HCEC 1CT (cell line): Measurements from ENCODE around the gene COPS2.

Experiments used
- DNase-seq: peaks from one replicate; pipeline ENCODE4 v3.0.0-alpha.2; 2017

The COPS2 gene

DNA sequence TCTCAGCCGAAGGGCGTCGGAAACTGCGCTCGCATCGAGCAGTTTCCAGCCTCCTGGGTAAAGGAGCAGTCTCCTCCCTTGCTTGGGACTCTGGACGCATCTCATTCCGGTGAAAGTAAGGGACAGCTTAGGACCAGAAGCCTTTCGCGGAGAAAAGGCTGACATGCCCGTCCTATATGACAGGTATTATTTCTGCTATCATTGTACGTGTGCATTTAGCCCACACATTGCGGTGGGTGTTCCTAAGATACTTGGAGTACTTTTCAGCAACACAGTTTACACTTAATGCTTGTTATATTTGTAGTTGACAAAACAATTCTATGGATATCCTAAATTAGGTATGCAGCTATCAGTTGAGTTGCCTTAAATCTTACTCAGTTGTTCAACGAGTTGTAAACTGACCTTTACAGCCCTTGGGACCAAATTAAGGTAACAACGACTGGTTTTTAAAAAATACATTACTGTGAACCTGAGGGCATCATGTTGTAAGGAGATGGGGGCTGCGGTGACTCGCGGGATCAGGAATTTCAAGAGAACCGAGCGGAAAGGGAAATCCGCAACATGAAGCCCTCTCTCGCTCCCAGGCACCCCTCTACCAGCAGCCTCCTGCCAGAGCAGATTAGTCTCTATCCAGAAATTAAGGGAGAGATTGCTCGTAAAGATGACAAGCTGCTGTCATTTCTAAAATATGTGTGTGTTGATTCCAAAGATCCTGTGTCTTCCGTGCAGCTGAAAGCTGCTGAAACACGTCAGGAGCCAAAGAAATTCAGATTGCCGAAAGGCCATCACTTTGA lies 632 bp upstream of the COPS2 start:
- DNase-seq: no peak

DNA sequence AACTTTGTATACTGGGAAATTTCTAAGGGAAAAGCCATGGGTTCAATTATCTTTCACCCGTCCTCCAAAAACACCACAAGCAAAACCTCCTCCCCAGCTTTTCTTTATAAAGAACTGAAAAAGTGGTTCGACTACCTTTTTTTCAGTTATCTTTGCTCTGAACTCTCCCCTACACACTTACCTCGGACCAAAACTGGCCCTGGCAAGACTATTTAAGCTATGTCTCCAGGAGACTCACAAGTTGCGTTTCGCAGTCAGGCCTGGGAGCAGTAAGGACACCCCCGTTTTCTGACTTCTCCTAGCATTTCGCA lies 645 bp downstream of the COPS2 start:
- DNase-seq: no peak

DNA sequence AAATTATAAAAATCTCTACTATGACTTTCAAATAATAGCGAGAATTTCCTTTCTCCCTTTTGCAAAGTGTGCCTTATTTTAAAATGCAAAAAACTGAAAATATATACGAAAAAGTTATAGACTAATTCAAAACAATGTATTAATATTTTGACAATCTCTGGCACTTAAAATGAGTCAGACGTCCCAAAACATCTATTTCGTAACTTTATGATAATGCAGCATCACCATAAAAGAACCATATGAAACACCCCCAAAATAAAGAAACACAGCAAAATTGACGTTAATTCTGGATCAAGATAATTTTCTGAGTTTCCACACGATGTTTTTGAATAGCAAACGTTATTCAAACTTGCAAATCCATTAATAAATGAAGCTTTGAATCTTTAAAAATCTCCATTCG lies 1.0 kb downstream of the COPS2 start:
- no peak for DNase-seq

DNA sequence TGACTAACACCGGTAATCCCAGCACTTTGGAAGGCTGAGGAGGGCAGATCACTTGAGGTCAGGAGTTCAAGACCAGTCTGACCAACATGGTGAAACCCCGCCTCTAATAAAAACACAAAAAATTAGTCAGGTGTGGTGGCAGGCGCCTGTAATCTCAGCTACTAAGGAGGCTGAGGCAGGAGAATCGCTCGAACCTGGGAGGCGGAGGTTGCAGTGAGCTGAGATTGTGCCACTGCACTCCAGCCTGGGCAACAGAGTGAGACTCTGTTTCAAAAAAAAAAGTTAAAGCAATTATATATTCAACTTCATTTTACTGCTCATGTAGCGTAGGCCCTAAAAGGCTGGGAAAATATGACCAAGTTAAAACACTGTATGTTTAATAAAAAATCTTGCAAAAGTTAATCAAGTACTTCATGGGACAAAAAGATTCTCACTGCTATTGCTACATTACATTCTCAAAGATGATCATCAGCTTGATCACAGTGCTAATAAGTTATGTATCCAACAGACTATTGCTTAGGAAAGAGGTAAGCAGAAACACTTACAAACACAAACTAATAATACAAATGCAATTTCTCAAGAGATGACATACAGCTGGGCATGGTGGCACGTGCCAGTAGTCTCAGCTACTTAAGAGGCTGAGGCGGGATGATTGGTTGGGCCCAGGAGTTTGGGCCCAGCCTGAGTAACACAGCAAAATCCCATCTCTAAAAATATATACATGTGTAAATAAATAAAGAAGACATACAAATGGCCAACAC lies 2.7 kb downstream of the COPS2 start:
- no peak for DNase-seq

DNA sequence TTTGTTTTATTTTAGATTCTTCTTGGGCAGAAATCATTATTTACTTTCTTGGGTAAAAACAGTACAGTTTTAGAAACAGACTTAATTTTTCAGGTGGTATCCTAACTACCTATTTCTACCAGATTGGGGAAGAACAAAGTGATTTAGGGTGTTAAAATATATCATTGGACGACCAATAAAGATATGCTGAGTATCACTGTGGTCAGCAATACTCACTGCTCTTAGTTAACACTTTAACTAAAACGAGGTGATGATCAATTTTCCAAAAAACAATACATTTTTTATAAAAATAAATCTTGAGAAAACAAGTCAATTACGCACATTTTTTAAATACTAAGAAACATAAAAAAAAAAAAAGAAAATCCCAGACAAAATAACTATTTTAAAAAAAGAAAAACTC lies 3.6 kb downstream of the COPS2 start:
- DNase-seq: no peak

DNA sequence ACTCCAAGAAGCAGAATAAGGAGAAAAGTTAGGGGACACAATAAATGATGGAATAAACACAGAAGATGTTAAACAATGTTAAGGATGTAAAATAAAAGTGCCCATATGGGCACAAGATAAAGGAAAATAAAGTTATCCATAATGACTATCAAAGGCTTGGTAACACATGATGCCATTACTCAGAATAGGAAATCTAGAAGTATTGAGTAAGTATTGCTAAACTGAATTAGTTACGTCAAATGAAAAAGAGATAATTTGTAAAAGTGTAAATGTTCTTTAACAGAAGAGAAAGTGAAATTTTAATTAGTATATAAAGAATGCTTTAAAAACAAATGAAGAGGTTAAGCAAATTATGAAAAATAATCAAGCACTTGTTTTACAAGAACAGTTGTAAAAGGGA lies 6.7 kb downstream of the COPS2 start:
- no peak for DNase-seq

DNA sequence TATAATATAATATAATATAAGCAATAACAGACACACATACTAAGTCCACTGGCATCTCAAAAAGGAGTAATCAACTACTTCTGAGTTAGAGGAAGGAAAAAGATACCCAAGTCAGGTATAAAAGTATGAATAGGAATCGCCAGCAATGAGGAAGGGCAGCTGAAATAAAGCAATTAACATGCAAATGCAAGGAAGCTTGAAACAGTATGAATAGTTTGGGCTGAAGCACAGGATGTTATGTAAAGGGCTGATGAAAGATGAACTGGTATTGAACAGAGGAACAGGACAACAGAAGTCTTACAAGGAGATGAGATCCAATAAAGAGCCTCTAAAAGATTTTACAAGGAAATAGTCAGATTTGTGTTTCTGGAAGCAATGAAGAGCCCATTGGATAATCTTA lies 7.1 kb downstream of the COPS2 start:
- no peak for DNase-seq

DNA sequence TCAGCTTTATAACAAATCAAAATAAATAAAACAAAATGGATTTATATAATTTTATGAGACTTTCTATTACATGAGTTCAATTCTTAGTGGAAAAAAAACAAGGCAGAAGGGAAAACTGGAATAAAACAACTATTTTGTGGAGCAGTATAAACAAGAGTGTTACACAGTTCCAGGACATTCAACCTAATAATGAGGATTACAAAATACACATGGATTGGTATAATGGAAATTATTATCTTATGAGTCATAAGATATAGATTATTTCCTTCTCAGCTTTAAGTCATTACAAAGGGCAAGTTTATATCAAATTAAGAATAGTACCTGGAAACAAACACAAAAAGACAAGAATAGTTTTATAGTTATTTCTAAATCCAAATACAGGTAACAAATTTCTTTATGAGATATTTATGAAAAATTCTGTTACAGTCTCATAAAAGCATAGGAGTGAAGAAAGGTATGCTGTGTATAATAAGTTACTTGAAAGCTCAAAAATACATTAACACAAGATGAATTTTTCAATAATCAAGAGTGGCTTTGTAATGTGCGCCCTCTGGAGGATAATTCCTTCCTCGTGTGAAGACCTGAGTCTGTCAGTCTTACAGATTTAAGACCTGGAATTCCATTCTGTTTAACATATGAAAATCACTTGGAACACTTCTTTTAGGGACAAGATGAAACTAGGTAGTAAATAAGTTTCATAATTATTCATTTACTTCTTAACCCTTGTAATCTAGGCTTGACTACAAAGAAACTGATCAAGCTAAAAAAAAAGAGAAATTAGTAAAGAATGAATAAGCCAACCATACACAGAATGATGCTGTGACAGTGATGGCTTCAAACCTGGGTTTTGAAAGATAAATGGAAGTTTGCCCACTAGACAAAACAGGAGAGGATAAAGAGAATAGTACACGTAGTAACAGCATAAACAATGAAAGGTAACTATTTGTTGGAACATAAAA lies 9.5 kb downstream of the COPS2 start:
- peak; percentile 60 for DNase-seq

DNA sequence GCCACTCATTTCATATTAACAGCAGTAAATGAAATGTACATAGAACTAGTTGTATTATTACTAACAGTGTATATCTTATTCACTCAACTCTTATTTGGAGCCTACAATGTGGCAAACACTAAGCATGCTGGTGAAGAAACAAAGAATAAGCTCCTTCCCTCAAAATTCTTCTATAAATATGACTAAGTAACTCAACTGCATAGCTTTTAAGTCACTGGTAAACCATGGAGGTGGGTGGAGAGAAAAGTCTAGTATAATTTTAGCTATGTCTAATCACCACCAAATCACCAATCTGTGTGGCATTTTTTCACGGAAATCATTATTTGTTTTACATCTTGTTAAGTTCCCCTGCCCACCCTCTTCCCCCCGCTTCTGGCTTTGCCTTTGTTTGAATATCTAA lies 17.5 kb downstream of the COPS2 start:
- DNase-seq: peak; percentile 69

DNA sequence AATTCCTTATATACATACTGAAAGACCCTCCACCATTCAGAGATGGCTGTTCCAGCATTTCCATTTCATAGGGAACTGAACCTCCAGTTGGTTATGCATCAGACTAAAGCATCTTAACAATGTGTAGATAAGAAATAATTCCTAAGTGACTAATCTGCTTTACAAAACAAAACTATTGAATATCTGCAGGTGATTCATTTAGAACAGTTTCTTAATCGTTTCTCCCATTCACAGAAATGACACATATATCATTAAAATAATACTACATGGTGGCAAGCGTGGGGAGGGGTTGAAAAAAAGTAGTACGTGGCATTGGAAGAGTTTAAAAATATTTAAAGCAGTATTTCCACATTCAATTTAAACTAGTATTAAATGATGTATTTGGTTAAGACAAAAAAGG lies 19.5 kb downstream of the COPS2 start:
- peak; percentile 94 for DNase-seq

DNA sequence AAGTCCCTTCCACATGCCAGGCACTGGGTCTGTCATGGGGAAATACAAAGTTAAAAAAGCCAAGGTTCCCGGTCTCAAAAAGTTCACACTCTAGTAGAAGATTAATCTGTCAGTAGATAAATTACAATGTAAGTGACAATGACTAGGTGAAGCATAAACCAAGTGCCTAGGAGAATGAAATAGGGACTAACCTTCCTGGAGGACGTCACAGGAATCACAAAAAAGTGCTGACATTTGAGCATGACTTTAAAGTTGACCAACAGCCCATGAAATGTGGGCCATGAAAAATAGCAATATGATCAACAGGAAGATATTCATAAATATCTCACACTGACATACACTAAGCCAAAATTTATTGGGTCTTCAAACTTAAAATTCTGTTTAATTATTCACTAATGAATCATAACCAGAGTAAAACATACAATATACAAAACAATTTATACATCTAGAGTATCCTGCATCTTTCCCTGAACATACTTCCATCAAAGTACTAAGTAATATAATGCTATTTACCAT lies 20.0 kb downstream of the COPS2 start:
- peak; percentile 57 for DNase-seq

DNA sequence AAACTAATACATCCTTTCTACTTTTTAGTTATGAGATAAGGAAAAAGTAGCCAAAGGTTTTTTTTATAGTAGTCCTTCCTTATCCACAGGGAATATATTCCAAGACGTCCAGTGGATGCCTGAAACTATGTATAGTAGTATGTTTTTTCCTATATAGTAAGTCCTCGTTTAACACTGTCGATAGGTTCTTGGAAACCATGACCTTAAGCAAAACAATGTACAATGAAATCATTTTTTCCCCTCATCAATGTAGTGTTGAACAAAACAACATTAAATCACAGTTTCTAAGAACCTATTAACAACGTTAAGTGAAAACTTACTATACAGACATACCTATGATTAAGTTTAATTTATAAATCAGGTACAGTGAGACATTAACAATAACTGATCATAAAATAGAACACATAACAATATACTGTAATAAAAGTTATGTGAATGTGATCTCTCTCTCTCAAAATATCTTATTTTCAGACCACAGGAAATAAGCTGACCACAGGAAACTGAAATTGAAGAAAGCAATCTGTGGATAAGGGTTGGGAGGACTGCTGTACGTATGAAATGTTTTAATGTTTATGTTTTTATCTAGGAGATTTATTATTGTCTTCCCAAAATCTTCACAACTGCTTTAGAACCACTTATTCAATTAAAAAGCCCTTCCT lies 20.6 kb downstream of the COPS2 start:
- peak; percentile 50 for DNase-seq

DNA sequence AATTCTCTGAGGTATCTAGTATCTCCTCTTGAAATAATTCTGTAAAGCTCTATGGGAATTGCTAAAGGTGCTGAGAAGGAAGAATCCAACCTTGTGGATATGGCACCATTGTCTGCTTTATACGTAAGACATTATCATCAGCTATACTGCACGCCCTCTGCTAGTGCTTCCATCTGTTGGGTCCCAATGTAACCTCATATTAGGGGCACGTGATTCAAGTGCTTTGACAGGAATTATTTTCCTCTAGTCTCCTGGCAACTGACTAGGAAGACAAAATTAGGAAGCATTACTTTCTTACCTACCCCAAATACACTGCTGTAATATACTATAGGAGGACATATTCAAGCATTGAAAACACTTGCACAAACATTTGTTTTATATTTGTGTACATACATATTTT lies 24.0 kb downstream of the COPS2 start:
- no peak for DNase-seq

DNA sequence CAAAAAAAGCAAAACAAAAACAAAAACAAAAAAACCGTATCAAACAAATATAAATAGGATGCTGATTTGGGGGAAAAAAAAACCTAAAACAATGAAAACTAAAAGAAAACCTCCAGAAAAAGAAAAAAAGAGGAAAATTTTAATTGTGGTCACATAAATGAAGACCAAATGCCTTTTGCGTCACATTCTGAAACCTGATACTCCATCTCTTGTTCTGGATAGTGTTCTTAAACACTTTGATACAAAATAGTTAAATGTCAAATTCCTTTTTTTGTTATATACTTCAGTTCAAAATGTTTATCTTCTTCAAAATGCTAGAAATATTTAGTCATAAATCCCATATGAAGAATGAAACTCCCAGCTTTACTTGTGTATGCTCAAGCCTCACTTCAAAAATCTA lies 31.0 kb downstream of the COPS2 start:
- DNase-seq: no peak

DNA sequence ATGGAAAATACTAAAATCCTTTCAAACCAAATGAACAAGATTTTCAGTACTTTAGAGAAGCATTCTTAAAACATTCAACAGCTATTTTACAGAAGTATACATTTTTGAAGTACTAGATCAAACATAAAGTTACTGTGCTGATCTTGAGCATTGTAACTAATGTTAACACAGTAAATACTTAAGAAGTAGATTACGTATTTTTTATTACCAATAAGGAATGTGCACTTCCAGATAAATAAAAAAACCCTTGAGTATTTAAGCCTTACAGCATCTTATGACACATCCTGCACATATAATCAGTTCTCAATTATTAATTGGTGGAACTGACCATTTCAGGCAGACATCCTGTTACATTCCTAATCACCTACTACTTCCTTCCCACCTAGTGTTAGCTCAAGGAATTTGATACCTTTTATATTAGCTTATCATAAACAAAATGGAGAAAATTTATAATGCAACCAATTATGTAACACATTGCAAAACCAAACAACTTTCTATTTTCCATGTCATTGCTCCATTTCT lies 32.8 kb downstream of the COPS2 start:
- DNase-seq: no peak

DNA sequence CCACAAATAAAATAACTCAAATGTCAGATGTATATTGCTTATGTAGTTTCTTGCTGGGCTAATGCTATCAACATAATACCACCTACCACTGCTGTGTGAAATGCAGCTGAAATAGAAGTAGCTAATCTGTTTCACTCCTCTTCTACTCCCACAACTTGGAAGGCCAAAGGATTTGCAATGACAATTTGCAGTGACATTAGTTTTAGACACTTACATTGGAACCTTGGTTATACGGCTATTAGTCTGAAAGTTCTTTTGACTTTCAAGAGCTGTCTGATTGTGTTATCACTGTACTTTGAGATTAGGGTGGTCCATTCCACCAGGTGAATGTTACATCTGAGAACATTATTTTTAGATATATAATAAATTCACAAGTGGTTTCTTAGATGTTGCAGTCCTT lies 33.5 kb downstream of the COPS2 start:
- DNase-seq: no peak

DNA sequence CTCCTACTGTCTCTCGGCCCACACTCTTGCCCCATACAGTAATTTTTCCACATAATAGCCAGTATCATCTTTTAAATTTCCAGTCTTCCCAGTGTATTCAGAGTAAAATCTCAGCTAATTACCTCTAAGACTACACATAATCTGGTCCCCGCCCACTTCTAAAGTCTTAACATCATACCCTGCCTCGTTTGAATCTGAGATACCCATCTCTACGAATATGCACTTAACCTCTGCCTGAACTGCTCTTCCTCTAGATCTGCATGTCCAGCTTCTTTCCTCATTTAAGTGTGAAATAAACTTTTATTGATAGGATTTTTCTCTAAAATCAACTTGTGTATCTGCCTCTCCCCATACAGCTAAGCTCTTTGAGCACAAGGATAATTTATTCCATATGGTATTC lies 34.6 kb downstream of the COPS2 start:
- DNase-seq: no peak

DNA sequence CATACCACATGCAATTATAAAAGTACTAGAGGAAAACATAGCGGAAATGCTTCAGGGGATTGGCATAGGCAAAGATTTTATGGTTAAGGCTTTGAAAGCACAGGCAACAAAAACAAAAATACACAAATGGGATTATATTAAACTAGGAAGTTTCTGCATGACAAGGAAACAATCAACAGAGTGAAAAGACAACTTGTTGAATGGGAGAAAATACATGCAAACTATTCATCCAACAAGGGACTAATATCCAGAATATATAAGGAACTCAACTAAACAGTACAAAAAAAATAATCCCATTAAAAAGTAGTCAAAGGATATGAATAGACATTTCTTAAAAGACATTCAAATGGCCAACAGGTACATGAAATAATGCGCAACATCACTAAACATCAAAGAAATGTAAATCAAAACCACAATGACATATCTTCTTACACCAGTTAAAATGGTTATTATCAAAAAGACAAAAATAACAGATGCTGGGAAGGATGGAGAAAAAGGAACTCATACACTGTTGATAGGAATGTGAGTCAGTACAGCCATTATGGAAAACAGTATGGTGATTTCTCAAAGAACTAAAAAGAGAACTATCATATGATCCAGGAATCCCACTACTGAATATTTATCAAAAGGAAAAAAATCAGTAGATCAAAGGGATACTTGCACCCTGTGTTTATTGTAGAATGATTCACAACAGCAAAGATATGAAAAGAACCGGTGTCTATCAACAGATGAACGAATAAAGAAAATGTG lies 39.1 kb downstream of the COPS2 start:
- no peak for DNase-seq

DNA sequence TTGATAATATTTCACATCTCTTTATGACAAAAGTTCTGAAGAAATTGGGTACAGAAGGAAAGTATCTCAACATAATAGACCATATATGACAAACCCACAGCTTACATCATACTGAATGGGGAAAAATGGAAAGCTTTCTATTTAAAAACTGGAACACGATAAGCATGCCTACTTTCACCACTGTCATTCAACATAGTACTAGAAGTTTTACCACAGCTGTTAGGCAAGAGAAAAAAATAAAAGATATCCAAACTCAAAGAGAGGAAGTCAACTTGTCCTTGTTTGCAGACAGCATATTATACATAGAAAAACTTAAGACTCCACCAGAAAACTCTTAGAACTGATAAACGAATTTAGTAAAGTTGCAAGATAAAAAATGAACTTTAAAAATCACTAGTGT lies 40.3 kb downstream of the COPS2 start:
- no peak for DNase-seq

DNA sequence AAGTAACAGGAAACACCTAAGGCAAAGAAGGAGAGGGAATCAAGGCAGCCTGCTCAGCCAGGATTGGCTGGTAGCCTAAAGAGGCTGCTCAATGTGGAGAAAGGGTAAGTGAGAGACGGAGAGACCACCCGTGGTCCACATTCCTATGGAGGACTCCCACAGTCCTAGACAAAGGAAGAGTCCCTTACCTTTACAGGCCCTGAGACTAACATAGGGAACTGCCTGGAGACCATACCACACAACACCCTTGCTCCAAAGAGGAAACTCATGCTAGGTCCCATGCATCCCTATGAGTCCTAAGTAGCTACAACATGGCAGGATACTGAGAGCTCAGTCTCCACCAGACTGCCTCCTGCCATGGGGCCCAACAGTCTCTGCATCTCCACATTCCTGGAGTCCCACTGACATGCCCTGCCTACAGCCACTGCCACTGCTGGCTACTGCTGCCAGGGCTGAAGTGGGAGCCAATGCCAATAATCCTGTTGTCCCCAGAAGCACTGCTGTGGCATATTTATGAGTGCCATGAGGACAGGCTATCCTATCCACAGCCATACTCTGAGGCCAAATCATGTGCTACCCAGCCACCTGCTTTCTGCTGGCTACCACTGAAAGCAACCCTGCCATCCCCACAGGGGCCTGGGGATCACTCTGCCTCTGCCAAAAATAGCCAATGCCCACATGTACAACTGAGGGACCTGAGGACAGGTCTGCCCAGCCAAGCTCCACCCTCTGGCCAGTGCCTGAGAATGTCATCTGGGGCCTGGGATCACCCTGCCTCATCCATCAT lies 45.0 kb downstream of the COPS2 start:
- no peak for DNase-seq

DNA sequence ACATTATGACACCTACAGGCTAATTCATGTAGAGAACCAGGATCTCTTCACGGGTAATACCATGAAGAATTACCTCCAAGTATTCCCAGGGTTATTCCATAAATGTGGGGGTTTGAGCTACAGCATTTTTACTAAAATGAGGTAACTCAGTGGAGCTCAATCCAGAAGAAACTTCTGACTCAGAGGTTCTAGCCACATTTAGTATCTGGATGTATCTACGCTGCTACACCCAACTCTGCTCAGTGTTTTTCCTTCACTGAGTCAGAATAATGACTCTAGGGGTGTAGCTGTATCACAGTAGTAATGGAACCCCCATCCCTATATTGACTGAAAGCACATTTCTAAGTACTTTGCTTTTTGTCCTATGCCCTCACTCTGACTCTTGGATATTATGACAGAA lies 52.4 kb downstream of the COPS2 start:
- DNase-seq: peak; percentile 61
